Thyroid gland (tissue), 4 donors: ENCODE results near the gene FAM117B.
"Not testable (repeated sequence)": the region's sequence is repeated elsewhere in the genome, so short reads cannot be mapped to it uniquely, and the experiment has no call there.

Source experiments
- CTCF ChIP-seq, 6 experiments: fragments of 200-600 bp in 3 of 6; fragments of 450-650 bp in 3 of 6; sonication (generic) in 3 of 6; IDR thresholded peaks; one replicate each; pipeline ENCODE4 v1.5.1; 2016 to 2019; ENCODE audit warnings: antibody characterized with exemption in 6 of 6, mild to moderate bottlenecking in 2 of 6, inconsistent platforms in 1 of 6, moderate library complexity in 1 of 6
- POLR2A ChIP-seq, 2 donors: fragments of 450-650 bp; IDR thresholded peaks; one replicate each; pipeline ENCODE4 v1.6.1; 2017; ENCODE audit warnings: antibody characterized with exemption in 2 of 2, mild to moderate bottlenecking in 2 of 2, moderate library complexity in 1 of 2

DNA sequence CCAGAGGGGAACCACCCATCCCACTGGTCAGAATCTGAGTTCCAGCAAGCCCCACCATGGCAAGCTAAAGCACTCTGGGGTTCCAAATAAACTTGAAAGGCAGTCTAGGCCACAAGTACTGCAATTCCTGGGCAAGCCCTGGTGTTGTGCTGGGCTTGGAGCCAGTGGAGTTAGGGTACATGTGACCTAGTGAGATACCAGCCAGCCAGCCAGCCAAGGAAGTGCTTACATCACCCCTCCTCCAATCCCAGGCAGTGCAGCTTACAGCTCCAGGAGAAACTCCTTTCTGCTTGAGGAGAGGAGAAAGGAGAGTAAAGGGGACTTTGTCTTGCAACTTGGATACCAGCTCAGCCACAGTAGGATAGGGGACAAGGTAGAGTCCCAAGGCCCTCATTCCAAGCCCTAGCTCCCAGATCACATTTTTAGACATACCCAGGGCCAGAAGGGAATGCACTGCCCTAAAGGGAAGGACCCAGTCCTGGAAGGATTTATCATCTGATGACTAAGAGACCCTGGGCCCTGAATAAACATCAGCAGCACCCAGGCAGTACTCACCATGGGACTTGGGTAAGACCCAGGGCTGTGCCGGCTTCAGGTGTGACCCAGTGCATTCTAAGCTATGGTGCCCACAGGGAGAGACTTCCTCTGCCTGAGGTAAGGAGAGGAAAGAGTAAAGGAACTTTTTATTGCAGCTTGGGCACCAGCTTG, 172.8 kb downstream of the FAM117B start:
- not testable (repeated sequence) for TF ChIP-seq CTCF, POLR2A (IDR thresholded peaks at IDR 0.05)
